Thyroid gland (tissue), 4 donors: Measurements from ENCODE around the gene AGK.

Experiments used
- POLR2A ChIP-seq, 2 donors: fragments of 450-650 bp; IDR thresholded peaks; one replicate each; pipeline ENCODE4 v1.6.1; 2017; ENCODE audit warnings: antibody characterized with exemption in 2 of 2, mild to moderate bottlenecking in 2 of 2, moderate library complexity in 1 of 2
- TF ChIP-seq, protein P1 (sequence below), 6 experiments: fragments of 200-600 bp in 3 of 6; fragments of 450-650 bp in 3 of 6; sonication (generic) in 3 of 6; IDR thresholded peaks; one replicate each; pipeline ENCODE4 v1.5.1; 2016 to 2019; ENCODE audit warnings: antibody characterized with exemption in 6 of 6, mild to moderate bottlenecking in 2 of 6, inconsistent platforms in 1 of 6, moderate library complexity in 1 of 6

DNA sequence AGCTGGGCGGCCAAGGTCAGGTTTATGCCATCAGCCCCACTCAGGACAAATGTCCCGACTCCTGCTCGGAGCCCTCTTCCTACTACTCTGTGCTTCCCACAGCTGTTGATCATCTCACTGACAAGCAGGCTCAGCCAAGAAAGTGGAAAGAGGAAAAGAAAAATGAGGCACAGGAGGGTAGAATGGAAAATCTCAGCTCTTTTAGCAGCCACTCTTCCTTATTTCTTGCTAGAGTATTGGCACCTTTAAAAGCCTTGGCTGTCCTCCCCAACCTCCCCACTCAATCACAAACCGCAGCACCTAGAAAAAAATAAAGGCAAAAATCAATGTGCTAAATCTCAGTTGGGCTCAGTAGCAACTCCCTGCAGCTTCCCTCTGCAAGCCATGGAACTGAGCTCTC, 35.3 kb upstream of the AGK start:
- no peak for TF ChIP-seq POLR2A (IDR thresholded peaks at IDR 0.05)
- TF ChIP-seq, protein P1, sequence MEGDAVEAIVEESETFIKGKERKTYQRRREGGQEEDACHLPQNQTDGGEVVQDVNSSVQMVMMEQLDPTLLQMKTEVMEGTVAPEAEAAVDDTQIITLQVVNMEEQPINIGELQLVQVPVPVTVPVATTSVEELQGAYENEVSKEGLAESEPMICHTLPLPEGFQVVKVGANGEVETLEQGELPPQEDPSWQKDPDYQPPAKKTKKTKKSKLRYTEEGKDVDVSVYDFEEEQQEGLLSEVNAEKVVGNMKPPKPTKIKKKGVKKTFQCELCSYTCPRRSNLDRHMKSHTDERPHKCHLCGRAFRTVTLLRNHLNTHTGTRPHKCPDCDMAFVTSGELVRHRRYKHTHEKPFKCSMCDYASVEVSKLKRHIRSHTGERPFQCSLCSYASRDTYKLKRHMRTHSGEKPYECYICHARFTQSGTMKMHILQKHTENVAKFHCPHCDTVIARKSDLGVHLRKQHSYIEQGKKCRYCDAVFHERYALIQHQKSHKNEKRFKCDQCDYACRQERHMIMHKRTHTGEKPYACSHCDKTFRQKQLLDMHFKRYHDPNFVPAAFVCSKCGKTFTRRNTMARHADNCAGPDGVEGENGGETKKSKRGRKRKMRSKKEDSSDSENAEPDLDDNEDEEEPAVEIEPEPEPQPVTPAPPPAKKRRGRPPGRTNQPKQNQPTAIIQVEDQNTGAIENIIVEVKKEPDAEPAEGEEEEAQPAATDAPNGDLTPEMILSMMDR (IDR thresholded peaks at IDR 0.05): no peak
